GM19467 (cell line): ENCODE data around the gene CDHR5.
A peak's percentile ranks its signal among the peaks of the same experiment; 100 is the strongest.

Source experiments
- ATAC-seq: cut with Tn5 transposase; IDR thresholded peaks from one replicate; pipeline ENCODE4 v1.9.1; 2021; ENCODE audit warnings: mild to moderate bottlenecking, moderate library complexity; ENCODE audit not compliant: unreplicated experiment

CDHR5 gene

GRCh38 chr11:569158-569885 lies 55.4 kb downstream of the CDHR5 start:
- no peak for ATAC-seq

GRCh38 chr11:568306-569157 lies 56.2 kb downstream of the CDHR5 start:
- peak; percentile 76 for ATAC-seq

- no peak for ATAC-seq
Observed at GRCh38 chr11:567629-568292, 57.0 kb downstream of the CDHR5 start.

DNA sequence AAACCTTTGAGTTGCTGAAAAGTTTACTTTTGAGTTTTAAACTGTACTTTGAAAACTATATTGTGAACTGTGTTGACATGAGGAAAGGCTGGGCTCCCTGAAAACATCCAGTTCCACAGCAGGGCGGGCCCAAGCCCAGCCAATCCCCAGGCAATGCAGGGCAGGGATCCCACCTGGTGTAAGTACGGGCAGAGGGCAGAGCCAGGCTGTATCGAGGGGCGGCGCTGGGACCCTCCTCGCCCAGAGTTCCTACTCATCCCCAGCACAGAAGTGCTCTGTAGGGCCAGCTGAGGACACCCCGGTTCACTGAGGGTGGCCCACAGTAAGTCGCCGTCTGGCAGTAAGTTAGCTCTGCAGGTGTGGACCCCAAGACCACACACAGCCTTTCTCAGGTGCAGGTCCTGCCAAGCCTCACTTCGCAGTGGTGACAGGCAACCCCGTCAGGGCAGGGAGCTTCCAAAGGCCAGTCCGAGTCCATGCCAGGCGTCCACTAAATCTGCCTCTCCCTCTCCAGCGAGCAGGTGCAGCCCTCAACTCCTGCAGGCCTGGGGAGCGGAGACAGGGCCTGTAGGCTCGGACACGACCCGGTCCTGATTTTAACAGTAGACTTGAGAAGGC lies 57.6 kb downstream of the CDHR5 start:
- ATAC-seq, result no peak
